IPS-15b (cell line): ENCODE measurements around the gene UBE2E1.
"Not testable (repeated sequence)": the region's sequence is repeated elsewhere in the genome, so short reads cannot be mapped to it uniquely, and the experiment has no call there.

Source experiments
- H3K27me3 ChIP-seq: one replicate; pipeline ENCODE4 v1.6.1; 2013; ENCODE audit warnings: low read length; ENCODE audit not compliant: control insufficient read depth, insufficient read depth
- H3K36me3 ChIP-seq: one replicate; pipeline ENCODE4 v1.6.1; 2013; ENCODE audit warnings: low read length; ENCODE audit not compliant: control insufficient read depth, insufficient read depth
- H3K4me1 ChIP-seq: one replicate; pipeline ENCODE4 v1.6.1; 2013; ENCODE audit warnings: mild to moderate bottlenecking, low read length; ENCODE audit not compliant: control insufficient read depth, insufficient read depth
- H3K4me3 ChIP-seq: one replicate; pipeline ENCODE4 v1.5.1; 2013; ENCODE audit warnings: low read depth, low read length
- H3K9ac ChIP-seq: one replicate; pipeline ENCODE4 v1.6.1; 2013; ENCODE audit warnings: low read depth, mild to moderate bottlenecking, low read length
- H3K9me3 ChIP-seq: one replicate; pipeline ENCODE4 v1.6.1; 2013; ENCODE audit warnings: mild to moderate bottlenecking, low read length; ENCODE audit not compliant: control insufficient read depth, insufficient read depth

The UBE2E1 gene

GRCh38 chr3:23894254-23895061, 88.7 kb downstream of the UBE2E1 start:
- Histone ChIP-seq H3K4me1 (peaks cover 7% of the 10 kb centered on the region), H3K9me3 (no peaks in the 10 kb centered on the region), H3K4me3 (no peak overlapping the region), H3K9ac (no peak overlapping the region), H3K27me3 (no peaks in the 10 kb centered on the region), H3K36me3 (peaks cover 10% of the 10 kb centered on the region)

GRCh38 chr3:23895181-23895580, 89.4 kb downstream of the UBE2E1 start:
- H3K9me3 ChIP-seq, result no peaks in the 10 kb centered on the region
- H3K27me3 ChIP-seq, result no peaks in the 10 kb centered on the region
- H3K36me3 ChIP-seq, result peaks cover 10% of the 10 kb centered on the region
- H3K4me1 ChIP-seq, result peaks cover 7% of the 10 kb centered on the region
- H3K4me3 ChIP-seq, result no peak overlapping the region
- no peak overlapping the region for H3K9ac ChIP-seq

DNA sequence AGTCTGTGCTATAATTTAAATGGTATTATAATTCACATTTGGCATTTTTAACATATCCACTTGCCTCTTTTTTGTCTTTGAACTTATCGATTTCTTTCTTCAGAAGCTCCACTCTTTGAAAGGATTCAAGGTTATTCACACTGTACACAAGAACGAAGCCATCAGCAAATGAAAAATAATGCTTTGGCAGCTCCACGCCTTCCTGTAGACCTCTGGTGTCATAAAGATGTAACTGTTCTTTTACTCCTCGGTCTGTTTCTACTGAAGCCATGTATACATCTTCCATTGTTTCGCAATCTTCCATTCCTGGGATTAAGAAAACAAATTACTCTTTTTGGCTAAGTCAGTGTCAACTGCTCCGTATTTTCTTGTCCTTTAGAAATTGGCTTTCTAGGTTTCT, 95.0 kb downstream of the UBE2E1 start:
- no peaks in the 10 kb centered on the region for H3K4me1 ChIP-seq
- no peak overlapping the region for H3K4me3 ChIP-seq
- H3K9ac ChIP-seq, result no peak overlapping the region
- H3K36me3 ChIP-seq, result peaks cover 14% of the 10 kb centered on the region
- no peaks in the 10 kb centered on the region for H3K27me3 ChIP-seq
- H3K9me3 ChIP-seq, result no peaks in the 10 kb centered on the region

- Histone ChIP-seq H3K9me3 (no peaks in the 10 kb centered on the region), H3K36me3 (peaks cover 4% of the 10 kb centered on the region), H3K9ac (no peak overlapping the region), H3K27me3 (no peaks in the 10 kb centered on the region), H3K4me1 (no peaks in the 10 kb centered on the region), H3K4me3 (no peak overlapping the region)
These were observed 98.8 kb downstream of the UBE2E1 start for GRCh38 chr3:23904545-23904944.

GRCh38 chr3:23909341-23909740, 103.6 kb downstream of the UBE2E1 start:
- Histone ChIP-seq H3K4me3 (no peak overlapping the region), H3K36me3 (no peaks in the 10 kb centered on the region), H3K4me1 (no peaks in the 10 kb centered on the region), H3K9ac (no peak overlapping the region), H3K27me3 (no peaks in the 10 kb centered on the region), H3K9me3 (no peaks in the 10 kb centered on the region)

DNA sequence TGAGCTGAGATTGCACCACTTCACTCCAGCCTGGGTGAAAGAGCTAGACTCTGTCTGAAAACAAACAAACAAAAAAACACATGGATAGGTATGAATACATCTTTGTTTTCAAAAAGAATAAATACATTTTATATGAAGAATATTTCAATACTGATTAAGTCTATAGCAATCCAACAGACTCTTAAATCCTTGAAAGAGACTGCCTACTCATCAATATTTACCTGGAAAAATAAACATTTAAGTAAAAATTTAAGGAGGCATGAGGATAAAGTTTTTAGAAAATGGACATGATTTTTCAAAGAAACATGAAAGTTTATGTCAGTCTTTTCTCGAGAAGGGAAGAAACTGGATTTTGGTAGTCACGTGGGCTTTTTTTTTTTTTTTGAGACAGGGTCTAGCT, 105.6 kb downstream of the UBE2E1 start:
- Histone ChIP-seq H3K36me3 (no peaks in the 10 kb centered on the region), H3K4me1 (no peaks in the 10 kb centered on the region), H3K9ac (no peak overlapping the region), H3K27me3 (peaks cover 8% of the 10 kb centered on the region), H3K4me3 (no peak overlapping the region), H3K9me3 (no peaks in the 10 kb centered on the region)

DNA sequence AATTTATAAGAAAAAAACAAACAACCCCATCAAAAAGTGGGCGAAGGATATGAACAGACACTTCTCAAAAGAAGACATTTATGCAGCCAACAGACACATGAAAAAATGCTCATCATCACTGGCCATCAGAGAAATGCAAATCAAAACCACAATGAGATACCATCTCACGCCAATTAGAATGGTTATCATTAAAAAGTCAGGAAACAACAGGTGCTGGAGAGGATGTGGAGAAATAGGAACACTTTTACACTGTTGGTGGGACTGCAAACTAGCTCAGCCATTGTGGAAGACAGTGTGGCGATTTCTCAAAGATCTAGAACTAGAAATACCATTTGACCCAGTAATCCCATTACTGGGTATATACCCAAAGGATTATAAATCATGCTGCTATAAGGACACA, 106.6 kb downstream of the UBE2E1 start:
- not testable (repeated sequence) for H3K4me1 ChIP-seq, H3K9ac ChIP-seq, H3K36me3 ChIP-seq, H3K9me3 ChIP-seq, H3K27me3 ChIP-seq, H3K4me3 ChIP-seq

DNA sequence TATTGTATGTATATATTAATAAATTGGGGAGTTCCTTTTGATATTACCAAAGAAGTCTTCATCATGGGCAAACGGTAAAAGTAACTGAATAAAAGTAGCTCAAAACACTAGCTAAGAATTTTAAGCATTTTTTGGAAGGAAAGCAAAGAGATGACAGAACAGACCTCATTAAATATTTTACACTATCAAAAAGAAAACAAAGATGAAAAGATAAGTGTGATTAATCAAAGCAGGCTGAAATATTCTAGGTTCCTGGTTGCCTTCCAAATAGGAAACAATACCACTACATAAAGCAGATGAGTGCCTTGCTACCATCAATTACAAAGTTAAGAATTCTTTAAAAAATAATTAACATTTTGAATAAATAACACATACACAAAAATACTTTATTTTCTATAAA, 107.4 kb downstream of the UBE2E1 start:
- Histone ChIP-seq H3K4me1 (no peaks in the 10 kb centered on the region), H3K9ac (no peak overlapping the region)

GRCh38 chr3:23913873-23914743, 108.4 kb downstream of the UBE2E1 start:
- Histone ChIP-seq H3K9ac (no peak overlapping the region), H3K36me3 (peaks cover 13% of the 10 kb centered on the region), H3K4me3 (no peak overlapping the region), H3K9me3 (no peaks in the 10 kb centered on the region), H3K4me1 (no peaks in the 10 kb centered on the region), H3K27me3 (peaks cover 8% of the 10 kb centered on the region)

More for the DNA sequence above, 107.4 kb downstream of the UBE2E1 start:
- peaks cover 5% of the 10 kb centered on the region for H3K36me3 ChIP-seq
- no peaks in the 10 kb centered on the region for H3K9me3 ChIP-seq
- peaks cover 8% of the 10 kb centered on the region for H3K27me3 ChIP-seq
- H3K4me3 ChIP-seq, result no peak overlapping the region

DNA sequence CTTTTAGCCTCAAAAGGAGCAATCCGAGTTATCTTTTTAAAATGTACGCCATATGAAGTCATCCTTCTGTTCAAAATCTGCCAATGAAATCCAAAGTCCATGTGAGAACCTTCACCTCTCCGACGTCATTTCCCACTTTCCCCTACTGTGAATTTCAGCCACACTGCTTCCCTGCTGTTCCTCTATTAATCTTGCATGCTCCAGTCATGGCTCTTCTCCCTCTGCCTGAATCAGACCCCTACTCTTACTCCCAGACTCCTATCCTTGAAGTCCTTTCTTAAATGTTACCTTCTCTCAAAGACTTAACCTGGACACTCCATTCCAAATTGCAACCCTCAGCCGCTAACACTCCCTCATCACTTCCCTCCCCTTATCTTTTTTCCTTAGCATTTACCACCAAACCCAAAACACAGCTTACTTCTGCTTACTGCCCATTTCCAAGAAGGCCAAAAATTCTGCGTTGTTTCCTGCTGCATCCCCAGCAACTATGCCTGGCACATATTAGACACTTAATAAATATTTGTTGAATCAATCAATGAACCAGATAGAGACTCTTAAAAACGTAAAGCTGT, 109.9 kb downstream of the UBE2E1 start:
- H3K36me3 ChIP-seq, result peaks cover 13% of the 10 kb centered on the region
- no peaks in the 10 kb centered on the region for H3K9me3 ChIP-seq
- H3K27me3 ChIP-seq, result peaks cover 8% of the 10 kb centered on the region
- H3K4me3 ChIP-seq, result peak overlapping the region; percentile 94
- no peaks in the 10 kb centered on the region for H3K4me1 ChIP-seq
- H3K9ac ChIP-seq, result no peak overlapping the region

DNA sequence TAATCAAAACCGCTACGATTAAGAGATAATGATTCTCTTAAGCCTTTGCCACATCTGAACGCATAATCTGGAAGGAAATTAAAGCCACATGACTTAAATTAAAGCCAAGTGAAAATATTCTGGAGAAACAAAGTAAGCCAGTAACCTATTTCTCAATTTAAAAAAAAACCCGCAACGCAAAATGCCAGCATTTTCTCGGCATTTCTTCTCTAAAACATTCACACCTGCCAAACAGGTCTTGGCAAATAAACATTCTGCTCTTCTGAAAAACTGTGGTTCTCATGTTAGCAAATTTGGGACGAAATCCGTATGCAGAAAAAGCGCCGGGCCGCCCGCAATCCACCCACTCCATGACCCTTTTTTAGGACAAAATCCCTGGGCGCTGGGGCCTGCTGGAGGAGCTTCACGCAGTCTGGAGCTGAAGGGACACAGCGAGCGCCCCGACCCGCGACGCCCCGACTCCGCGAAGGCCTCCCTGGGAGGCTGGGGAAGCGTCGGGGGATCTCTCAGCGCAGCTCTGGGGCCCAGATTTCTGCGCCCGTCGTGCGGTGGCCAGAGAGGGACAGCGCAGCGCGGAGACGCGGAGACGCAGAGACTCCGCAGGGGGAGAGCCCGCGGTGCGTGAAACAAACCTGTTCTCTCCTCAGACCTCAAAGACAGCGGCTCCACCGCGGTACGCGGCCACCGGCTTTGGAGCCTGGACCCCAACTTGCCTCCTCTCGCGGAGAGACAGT, 110.6 kb downstream of the UBE2E1 start:
- peaks cover 8% of the 10 kb centered on the region for H3K27me3 ChIP-seq
- H3K4me3 ChIP-seq, result peak overlapping the region; percentile 94
- peak overlapping the region; percentile 94 for H3K9ac ChIP-seq
- no peaks in the 10 kb centered on the region for H3K4me1 ChIP-seq
- no peaks in the 10 kb centered on the region for H3K9me3 ChIP-seq
- peaks cover 13% of the 10 kb centered on the region for H3K36me3 ChIP-seq
